Effector memory CD4-positive, alpha-beta T cell (primary cell): ENCODE measurements around the gene CAPN12.
"Not testable (repeated sequence)": the region's sequence is repeated elsewhere in the genome, so short reads cannot be mapped to it uniquely, and the experiment has no call there.

Source experiments
- DNase-seq, 3 donors: peaks; one replicate each; pipeline ENCODE4 v3.0.0-alpha.2; 2020
- H3K27ac ChIP-seq: 2 replicates; pipeline ENCODE4 v1.7.0; 2013; ENCODE audit warnings: mild to moderate bottlenecking, low read length, moderate library complexity; ENCODE audit not compliant: insufficient read depth, poor library complexity, severe bottlenecking
- H3K27me3 ChIP-seq: replicated peaks from 2 replicates; pipeline ENCODE4 v1.7.0; 2013; ENCODE audit warnings: mild to moderate bottlenecking, low read length; ENCODE audit not compliant: insufficient read depth, control insufficient read depth, poor library complexity, severe bottlenecking
- H3K36me3 ChIP-seq: 2 replicates; pipeline ENCODE4 v1.7.0; 2013; ENCODE audit warnings: mild to moderate bottlenecking, low read length, moderate library complexity; ENCODE audit not compliant: control insufficient read depth, insufficient read depth
- H3K4me1 ChIP-seq: 2 replicates; pipeline ENCODE4 v1.7.0; 2013; ENCODE audit warnings: low read length, mild to moderate bottlenecking; ENCODE audit not compliant: control insufficient read depth, insufficient read depth, poor library complexity, severe bottlenecking
- H3K4me3 ChIP-seq: 2 replicates; pipeline ENCODE4 v1.7.0; 2013; ENCODE audit warnings: low read length, low read depth, mild to moderate bottlenecking; ENCODE audit not compliant: insufficient read depth, poor library complexity, severe bottlenecking
- H3K9me3 ChIP-seq: 2 replicates; pipeline ENCODE4 v1.7.0; 2013; ENCODE audit warnings: mild to moderate bottlenecking, low read length, moderate library complexity; ENCODE audit not compliant: control insufficient read depth
- total RNA-seq, 3 donors: gene quantifications; one replicate each; lab custom pipeline; 2026; lab: John Stamatoyannopoulos, UW

CAPN12 gene, protein sequence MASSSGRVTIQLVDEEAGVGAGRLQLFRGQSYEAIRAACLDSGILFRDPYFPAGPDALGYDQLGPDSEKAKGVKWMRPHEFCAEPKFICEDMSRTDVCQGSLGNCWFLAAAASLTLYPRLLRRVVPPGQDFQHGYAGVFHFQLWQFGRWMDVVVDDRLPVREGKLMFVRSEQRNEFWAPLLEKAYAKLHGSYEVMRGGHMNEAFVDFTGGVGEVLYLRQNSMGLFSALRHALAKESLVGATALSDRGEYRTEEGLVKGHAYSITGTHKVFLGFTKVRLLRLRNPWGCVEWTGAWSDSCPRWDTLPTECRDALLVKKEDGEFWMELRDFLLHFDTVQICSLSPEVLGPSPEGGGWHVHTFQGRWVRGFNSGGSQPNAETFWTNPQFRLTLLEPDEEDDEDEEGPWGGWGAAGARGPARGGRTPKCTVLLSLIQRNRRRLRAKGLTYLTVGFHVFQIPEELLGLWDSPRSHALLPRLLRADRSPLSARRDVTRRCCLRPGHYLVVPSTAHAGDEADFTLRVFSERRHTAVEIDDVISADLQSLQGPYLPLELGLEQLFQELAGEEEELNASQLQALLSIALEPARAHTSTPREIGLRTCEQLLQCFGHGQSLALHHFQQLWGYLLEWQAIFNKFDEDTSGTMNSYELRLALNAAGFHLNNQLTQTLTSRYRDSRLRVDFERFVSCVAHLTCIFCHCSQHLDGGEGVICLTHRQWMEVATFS
- 6.1 to 8.8 (median 8.5) reads per million in 3 donors for total RNA-seq

DNA sequence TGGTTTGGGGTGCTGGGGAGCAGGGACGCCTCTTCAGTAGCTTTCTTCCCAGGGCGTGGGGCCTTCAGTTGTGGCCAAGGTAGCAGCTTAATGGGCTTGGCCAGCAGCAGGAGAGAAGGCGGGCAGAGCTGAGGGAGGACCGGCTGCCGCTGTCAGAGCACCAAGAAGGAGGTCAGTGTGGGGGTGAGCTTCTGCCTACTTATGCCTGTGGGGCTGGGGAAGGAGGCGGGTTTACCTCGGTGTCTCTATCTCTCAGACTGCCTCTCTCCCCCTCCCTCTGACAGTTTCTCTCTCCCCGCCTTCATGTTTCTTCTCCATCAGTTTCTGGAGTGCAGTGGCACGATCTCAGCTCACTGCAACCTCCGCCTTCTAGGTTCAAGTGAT lies at the start of gene CAPN12:
Gene CAPN12, minus strand, starts transcription at position 177 of the 384 bp plus-strand sequence. CDS start 309 bp downstream, outside the sequence.
- H3K27me3 ChIP-seq: no peaks in the 10 kb centered on the region
- no peak within 1 kb of the TSS for H3K27ac ChIP-seq
- no peak within 1 kb of the TSS for H3K4me3 ChIP-seq
- DNase-seq: no peak
- H3K36me3 ChIP-seq: no peaks in the 10 kb centered on the region
- no peaks in the 10 kb centered on the region for H3K4me1 ChIP-seq
- H3K9me3 ChIP-seq: no peaks in the 10 kb centered on the region

DNA sequence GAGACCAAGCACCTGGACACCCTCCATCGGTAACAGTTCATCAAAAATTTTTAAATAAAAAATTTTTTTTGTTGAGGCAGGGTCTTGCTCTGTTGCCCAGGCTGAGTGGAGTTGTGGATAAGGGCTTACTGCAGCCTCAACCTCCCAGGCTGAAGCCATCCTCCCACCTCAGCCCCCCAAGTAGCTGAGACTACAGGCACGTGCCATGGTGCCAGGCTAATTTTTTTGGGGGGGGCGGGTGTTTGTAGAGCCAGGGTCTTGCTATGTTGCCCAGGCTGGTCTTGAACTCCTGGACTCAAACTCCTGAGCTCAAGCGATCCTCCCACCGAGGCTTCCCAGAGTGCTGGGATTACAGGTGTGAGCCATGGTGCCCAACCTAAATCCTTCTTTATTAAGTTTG lies 49.4 kb upstream of the CAPN12 start:
- H3K36me3 ChIP-seq: no peaks in the 10 kb centered on the region
- DNase-seq: no peak
- no peaks in the 10 kb centered on the region for H3K27me3 ChIP-seq
- no peak overlapping the region for H3K27ac ChIP-seq
- H3K4me1 ChIP-seq: peaks cover 4% of the 10 kb centered on the region
- no peak overlapping the region for H3K4me3 ChIP-seq
- no peaks in the 10 kb centered on the region for H3K9me3 ChIP-seq

- Histone ChIP-seq H3K4me3 (no peak overlapping the region), H3K27me3 (no peaks in the 10 kb centered on the region), H3K36me3 (no peaks in the 10 kb centered on the region), H3K4me1 (peaks cover 4% of the 10 kb centered on the region), H3K9me3 (no peaks in the 10 kb centered on the region), H3K27ac (no peak overlapping the region)
- DNase-seq: no peak
Observed at GRCh38 chr19:38793177-38793576, 48.9 kb upstream of the CAPN12 start.

GRCh38 chr19:38792250-38793111 lies 48.2 kb upstream of the CAPN12 start:
- peaks cover 4% of the 10 kb centered on the region for H3K4me1 ChIP-seq
- no peak overlapping the region for H3K27ac ChIP-seq
- H3K9me3 ChIP-seq: no peaks in the 10 kb centered on the region
- no peaks in the 10 kb centered on the region for H3K27me3 ChIP-seq
- H3K36me3 ChIP-seq: no peaks in the 10 kb centered on the region
- no peak overlapping the region for H3K4me3 ChIP-seq
- no peak for DNase-seq

- H3K9me3 ChIP-seq, H3K27ac ChIP-seq, H3K4me3 ChIP-seq, H3K27me3 ChIP-seq, H3K4me1 ChIP-seq, H3K36me3 ChIP-seq, DNase-seq: not testable (repeated sequence)
Observed at GRCh38 chr19:38791451-38792064, 47.3 kb upstream of the CAPN12 start.

DNA sequence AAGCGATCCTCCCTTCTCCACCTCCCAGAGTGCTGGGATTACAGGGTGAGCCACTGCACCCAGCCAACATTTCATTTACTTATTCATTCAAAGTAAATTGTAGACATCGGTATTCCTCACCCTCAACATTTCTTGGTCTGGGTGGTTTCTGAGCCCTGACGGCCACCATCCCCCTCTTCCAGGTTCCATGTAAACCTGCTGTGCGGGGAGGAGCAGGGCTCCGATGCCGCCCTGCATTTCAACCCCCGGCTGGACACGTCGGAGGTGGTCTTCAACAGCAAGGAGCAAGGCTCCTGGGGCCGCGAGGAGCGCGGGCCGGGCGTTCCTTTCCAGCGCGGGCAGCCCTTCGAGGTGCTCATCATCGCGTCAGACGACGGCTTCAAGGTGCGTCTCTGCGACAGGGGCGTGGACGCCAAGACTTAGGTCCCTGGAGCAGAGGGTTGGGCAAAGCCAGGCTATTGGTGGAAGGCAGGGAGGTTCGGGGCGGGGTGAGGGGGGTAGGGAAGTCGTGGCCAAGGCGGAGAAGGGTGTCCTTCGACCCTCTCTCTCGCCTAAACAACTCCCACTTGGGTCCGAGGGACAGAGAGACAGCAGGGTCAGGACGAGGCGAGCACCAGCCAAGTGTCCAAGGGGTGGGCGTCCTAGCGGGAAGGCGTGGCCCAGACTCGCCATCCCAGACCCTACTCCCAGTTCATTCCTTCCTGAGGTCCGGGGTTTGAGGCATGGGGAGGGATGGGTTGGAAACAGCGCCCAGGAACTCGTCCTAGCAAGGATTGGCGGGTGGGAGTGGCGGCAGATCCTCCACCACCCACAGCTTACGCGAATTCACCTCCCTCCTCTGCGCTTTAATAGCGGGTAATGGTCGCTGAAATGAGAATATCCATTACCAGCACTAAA lies 46.5 kb upstream of the CAPN12 start:
- H3K4me1 ChIP-seq, DNase-seq, H3K27me3 ChIP-seq, H3K9me3 ChIP-seq, H3K36me3 ChIP-seq, H3K27ac ChIP-seq, H3K4me3 ChIP-seq: not testable (repeated sequence)

DNA sequence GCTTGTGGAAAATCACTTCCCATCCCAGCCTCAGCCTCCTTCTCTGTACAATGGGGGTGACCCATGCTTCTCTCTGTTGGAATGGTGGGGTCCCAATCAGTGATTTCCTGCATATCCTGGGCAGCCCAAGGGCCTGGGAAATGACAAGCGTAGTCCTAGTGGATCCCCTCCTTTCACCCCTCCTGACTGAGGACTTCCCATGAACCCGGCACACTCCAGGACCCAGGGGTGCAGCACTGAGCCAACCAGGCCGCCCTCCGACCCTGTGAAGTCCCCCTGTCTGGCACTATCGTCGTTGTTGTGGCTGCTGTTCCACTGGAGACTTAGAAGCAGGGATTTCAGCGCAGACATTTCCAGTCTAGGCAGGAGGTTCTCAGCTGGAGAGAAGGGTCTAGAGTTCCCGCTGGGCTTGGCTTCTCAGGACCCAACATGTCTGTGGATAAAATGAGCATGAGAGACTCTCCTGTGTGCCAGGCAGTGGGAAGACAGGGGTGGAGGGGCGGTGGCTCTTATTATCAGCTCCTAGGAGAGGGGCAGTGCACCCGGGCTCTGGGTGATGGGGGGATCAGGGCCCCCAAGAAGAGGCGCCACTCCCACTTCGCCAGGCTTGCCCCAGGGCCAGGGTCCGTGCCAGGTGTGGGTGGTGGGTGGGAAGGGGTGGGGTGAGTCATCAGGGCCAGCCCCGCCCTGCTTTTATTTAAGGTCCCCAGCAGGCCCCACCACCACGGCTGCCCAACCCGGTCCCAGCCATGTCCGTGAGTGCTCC lies 44.4 kb upstream of the CAPN12 start, which contains the start of gene LGALS7B:
Gene LGALS7B, plus strand, starts transcription at position 723 of the 766 bp plus-strand sequence. Its CDS starts 27 bp downstream, at position 750.
- Histone ChIP-seq H3K4me3 (no peak within 1 kb of the TSS), H3K27ac (no peak within 1 kb of the TSS), H3K4me1 (peaks cover 4% of the 10 kb centered on the region), H3K36me3 (no peaks in the 10 kb centered on the region), H3K9me3 (no peaks in the 10 kb centered on the region), H3K27me3 (no peaks in the 10 kb centered on the region)
- no peak for DNase-seq

DNA sequence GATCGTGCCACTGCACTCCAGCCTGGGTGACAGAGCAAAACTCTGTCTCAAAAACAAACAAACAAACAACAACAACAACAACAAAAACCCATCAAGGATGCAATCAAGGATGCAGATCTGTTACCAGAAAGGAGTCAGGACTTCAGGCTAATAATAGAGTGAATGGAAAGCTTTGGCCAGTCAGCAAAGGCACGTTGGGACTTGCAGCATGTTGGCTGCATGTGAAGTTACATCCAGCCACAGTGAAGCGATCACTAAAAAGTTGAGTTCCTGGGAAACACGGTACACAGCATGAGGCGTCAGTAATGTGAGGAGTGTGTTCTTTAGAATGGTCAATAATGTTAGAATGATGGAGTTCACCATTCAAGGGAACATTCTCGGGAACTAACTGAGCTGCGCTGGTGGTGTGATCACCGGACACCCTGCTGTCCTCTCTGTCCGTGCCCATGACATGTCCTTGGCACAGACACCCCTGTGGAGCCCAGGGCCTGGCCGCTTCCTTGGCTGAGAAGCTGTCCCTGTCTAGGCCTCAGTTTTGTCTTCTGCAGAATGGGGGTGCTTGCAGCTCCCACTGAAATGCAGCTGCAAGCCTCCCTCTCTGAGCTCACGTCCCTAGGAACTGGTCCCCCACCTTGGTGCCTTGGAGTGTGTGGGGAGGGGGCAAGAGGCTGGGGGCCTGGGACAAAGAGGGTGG lies 42.4 kb upstream of the CAPN12 start:
- DNase-seq: no peak
- Histone ChIP-seq H3K36me3 (no peaks in the 10 kb centered on the region), H3K4me3 (no peak overlapping the region), H3K4me1 (no peaks in the 10 kb centered on the region), H3K9me3 (no peaks in the 10 kb centered on the region), H3K27me3 (no peaks in the 10 kb centered on the region), H3K27ac (no peak overlapping the region)
